ENCODE results near the gene HBB. TPM values are rescaled to one million over a fixed set of nuclear protein-coding genes. Genes with fewer than 3 reads are reported as not detected.

HBB gene
- polyA plus RNA-seq, 5 donors = 224 to 542 (median 306) TPM

Other genes with a start within 250 kb of the HBB start
- gene OR51L1, start 232.2 kb downstream of the HBB start, polyA plus RNA-seq (ENCODE audit: insufficient read depth in 1 of 5, insufficient read length in 5 of 5, low replicate concordance in 1 of 5) = under 1 TPM; 0.01 to 0.04 (median 0.04) TPM
- gene OR52J3, start 180.5 kb downstream of the HBB start, polyA plus RNA-seq (ENCODE audit: insufficient read depth in 1 of 5, insufficient read length in 5 of 5, low replicate concordance in 1 of 5) = not detected
- not detected for gene OR52E2, start 167.4 kb downstream of the HBB start, polyA plus RNA-seq (ENCODE audit: insufficient read depth in 1 of 5, insufficient read length in 5 of 5, low replicate concordance in 1 of 5)
- not detected for gene OR52E1, start 157.5 kb downstream of the HBB start, polyA plus RNA-seq (ENCODE audit: insufficient read depth in 1 of 5, insufficient read length in 5 of 5, low replicate concordance in 1 of 5)
- not detected for gene OR52A5, start 88.7 kb downstream of the HBB start, polyA plus RNA-seq (ENCODE audit: insufficient read depth in 1 of 5, insufficient read length in 5 of 5, low replicate concordance in 1 of 5)
- under 1 TPM in 4 of 5 donors, not detected in 1; 0.01 to 0.04 (median 0.03) TPM for gene OR52A1, start 72.3 kb downstream of the HBB start, polyA plus RNA-seq (ENCODE audit: insufficient read depth in 1 of 5, insufficient read length in 5 of 5, low replicate concordance in 1 of 5)
- gene OR51V1, start 26.4 kb downstream of the HBB start, polyA plus RNA-seq (ENCODE audit: insufficient read depth in 1 of 5, insufficient read length in 5 of 5, low replicate concordance in 1 of 5) = not detected
- 1 to 10 TPM in 1 of 5 donors, under 1 TPM in 4; 0.53 to 1.7 (median 0.76) TPM for gene HBD, start 7.4 kb upstream of the HBB start, polyA plus RNA-seq (ENCODE audit: insufficient read depth in 1 of 5, insufficient read length in 5 of 5, low replicate concordance in 1 of 5)
- gene HBG1, start 22.8 kb upstream of the HBB start, polyA plus RNA-seq (ENCODE audit: insufficient read depth in 1 of 5, insufficient read length in 5 of 5, low replicate concordance in 1 of 5) = 1,000 to 10,000 TPM in 2 of 5 donors, 10 to 100 TPM in 2, 1 to 10 TPM in 1; 5.7 to 2,030 (median 15.8) TPM
- 1,000 to 10,000 TPM; 2,971 to 7,439 (median 4,881) TPM for gene HBG2, start 27.7 kb upstream of the HBB start, polyA plus RNA-seq (ENCODE audit: insufficient read depth in 1 of 5, insufficient read length in 5 of 5, low replicate concordance in 1 of 5)
- 10 to 100 TPM in 3 of 5 donors, 1 to 10 TPM in 2; 6.2 to 50.3 (median 10.6) TPM for gene HBE1, start 42.9 kb upstream of the HBB start, polyA plus RNA-seq (ENCODE audit: insufficient read depth in 1 of 5, insufficient read length in 5 of 5, low replicate concordance in 1 of 5)
- under 1 TPM; 0.18 to 0.72 (median 0.38) TPM for gene OR51B4, start 74.9 kb upstream of the HBB start, polyA plus RNA-seq (ENCODE audit: insufficient read depth in 1 of 5, insufficient read length in 5 of 5, low replicate concordance in 1 of 5)
- gene OR51B2, start 97.2 kb upstream of the HBB start, polyA plus RNA-seq (ENCODE audit: insufficient read depth in 1 of 5, insufficient read length in 5 of 5, low replicate concordance in 1 of 5) = under 1 TPM in 2 of 5 donors, not detected in 3; 0.16 to 0.32 TPM
- 1 to 10 TPM in 1 of 5 donors, under 1 TPM in 4; 0.27 to 1.3 (median 0.53) TPM for gene OR51B5, start 116.5 kb upstream of the HBB start, polyA plus RNA-seq (ENCODE audit: insufficient read depth in 1 of 5, insufficient read length in 5 of 5, low replicate concordance in 1 of 5)
- gene OR51B6, start 124.4 kb upstream of the HBB start, polyA plus RNA-seq (ENCODE audit: insufficient read depth in 1 of 5, insufficient read length in 5 of 5, low replicate concordance in 1 of 5) = under 1 TPM in 1 of 5 donors, not detected in 4; 0.16 TPM
- under 1 TPM in 4 of 5 donors, not detected in 1; 0.06 to 0.13 (median 0.10) TPM for gene OR51M1, start 156.7 kb upstream of the HBB start, polyA plus RNA-seq (ENCODE audit: insufficient read depth in 1 of 5, insufficient read length in 5 of 5, low replicate concordance in 1 of 5)
- gene OR51Q1, start 195.0 kb upstream of the HBB start, polyA plus RNA-seq (ENCODE audit: insufficient read depth in 1 of 5, insufficient read length in 5 of 5, low replicate concordance in 1 of 5) = not detected
- not detected for gene OR51I1, start 214.4 kb upstream of the HBB start, polyA plus RNA-seq (ENCODE audit: insufficient read depth in 1 of 5, insufficient read length in 5 of 5, low replicate concordance in 1 of 5)
- gene OR51I2, start 222.3 kb upstream of the HBB start, polyA plus RNA-seq (ENCODE audit: insufficient read depth in 1 of 5, insufficient read length in 5 of 5, low replicate concordance in 1 of 5) = not detected